NK-92 (cell line): Measurements from ENCODE around the gene PPIL4.

Experiments used
- DNase-seq: peaks from one replicate; lab custom pipeline; 2025; ENCODE audit not compliant: unreplicated experiment; lab: John Stamatoyannopoulos, UW

The PPIL4 gene

DNA sequence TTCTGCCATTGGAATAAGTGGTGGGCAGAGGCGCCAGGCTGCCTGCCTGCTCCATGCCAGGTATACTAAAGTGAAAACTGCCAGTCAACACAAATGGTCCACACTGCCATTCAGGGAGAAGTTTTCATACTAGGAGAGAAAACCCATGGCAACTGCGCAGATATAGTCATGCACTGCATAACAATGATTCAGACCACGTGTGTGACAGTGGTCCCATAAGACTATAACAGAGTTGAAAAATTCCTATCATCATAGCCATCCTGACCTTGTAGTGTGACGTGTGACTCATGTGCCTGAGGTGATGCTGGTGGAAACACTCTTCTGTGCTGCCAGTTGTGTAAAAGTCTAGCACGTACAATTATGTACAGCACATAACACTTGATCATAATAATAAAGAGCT is 86.1 kb downstream of the PPIL4 start:
- DNase-seq = no peak

DNA sequence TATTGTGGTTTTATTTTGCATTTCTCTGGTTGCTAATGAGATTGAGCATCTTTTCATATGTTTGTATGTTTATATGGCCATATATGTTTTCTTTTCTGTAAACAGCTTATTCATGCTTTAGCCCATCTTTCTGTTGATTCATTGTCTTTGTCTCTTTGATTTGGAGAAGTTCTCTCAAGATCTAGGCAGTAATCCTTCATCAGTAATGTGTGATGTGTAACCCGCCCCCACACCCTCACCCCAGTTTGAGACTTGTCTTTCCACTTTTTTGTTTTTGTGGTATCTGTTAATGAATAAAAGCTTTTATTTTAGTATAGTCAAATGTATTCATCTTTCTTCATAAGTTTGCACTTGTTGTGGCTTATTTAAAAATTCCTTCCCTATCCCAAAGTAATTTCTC is 87.0 kb downstream of the PPIL4 start:
- no peak for DNase-seq

DNA sequence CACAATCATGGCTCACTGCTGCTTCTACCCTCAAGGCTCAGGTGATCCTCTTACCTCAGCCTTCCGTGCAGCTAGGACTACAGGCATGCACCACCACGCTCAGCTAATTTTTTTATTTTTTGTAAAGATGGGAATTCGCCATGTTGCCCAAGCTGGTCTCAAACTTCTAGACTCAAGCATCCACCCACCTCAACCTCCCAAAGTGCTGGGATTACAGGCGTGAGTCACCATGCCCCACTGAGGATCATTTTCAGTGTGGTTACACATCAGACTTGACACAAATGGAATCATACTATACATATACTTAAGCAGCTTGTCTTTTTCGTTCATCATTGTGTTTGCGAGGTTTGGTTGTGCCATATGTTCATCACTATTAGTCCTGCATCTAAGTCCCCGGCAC is 87.6 kb downstream of the PPIL4 start:
- no peak for DNase-seq

GRCh38 chr6:149457316-149457884 is 88.4 kb downstream of the PPIL4 start:
- DNase-seq = no peak

DNA sequence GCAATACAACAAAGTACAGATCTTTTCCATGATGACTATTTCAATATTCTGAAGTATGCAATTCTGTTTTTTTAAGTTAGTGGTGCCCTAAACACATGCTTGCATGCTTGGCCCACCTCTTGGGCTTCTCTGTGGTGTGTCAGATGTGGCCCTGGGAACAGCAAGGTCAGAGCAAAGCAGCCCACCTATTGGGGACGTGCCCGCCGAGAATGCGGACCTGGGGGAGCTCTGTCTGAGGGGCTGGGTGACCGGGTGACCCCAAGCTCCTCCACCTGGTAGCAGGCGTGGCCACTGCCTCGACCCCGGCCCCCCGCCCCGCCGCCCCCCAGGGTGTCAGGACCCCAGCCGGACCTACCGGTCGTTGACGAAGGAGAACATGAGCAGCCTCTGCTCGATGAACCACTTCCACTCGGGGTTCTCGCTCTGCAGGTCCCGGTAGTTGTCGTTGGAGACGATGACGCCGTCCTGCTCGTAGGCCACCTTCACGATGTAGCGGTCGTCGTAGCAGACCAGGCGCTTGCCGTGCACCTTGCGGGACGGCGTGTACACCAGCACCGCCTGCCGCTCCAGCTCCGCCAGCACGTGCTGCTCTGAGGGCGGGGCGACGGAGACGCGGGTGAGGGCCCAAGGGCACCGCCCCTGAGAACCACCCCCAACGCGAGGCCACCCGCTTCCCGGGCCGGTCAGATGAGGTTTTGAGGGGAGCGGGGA is 89.4 kb downstream of the PPIL4 start:
- DNase-seq = no peak

GRCh38 chr6:149455031-149455732 is 90.7 kb downstream of the PPIL4 start:
- no peak for DNase-seq
